NCI-H82 treated with DMSO at 0.1 percent for 48 hours (cell line): ENCODE data around the gene ASL.
"Not testable (repeated sequence)": the region's sequence is repeated elsewhere in the genome, so short reads cannot be mapped to it uniquely, and the experiment has no call there.

Experiments used
- DNase-seq: peaks from one replicate; lab custom pipeline; 2025; ENCODE audit not compliant: unreplicated experiment; lab: John Stamatoyannopoulos, UW

The ASL gene

GRCh38 chr7:66075590-66076461 is at the start of gene ASL:
Gene ASL (plus strand): TSS chr7:66075819. CDS start chr7:66076082, 263 bp downstream.
- peak; percentile 62 for DNase-seq

GRCh38 chr7:66028342-66028741 is 47.3 kb upstream of the ASL start:
- DNase-seq: not testable (repeated sequence)

- no peak for DNase-seq
These were observed 41.9 kb upstream of the ASL start for GRCh38 chr7:66033471-66034385.

GRCh38 chr7:66034436-66035010 is 41.1 kb upstream of the ASL start:
- DNase-seq: not testable (repeated sequence)

- no peak for DNase-seq
These were observed 39.2 kb upstream of the ASL start for GRCh38 chr7:66036382-66036781.

- no peak for DNase-seq
These were observed 38.8 kb upstream of the ASL start for GRCh38 chr7:66036788-66037187.

GRCh38 chr7:66039094-66039670 is 36.4 kb upstream of the ASL start:
- DNase-seq: no peak

- DNase-seq: no peak
These were observed 31.7 kb upstream of the ASL start for GRCh38 chr7:66043681-66044497.

- DNase-seq: not testable (repeated sequence)
These were observed 31.1 kb upstream of the ASL start for GRCh38 chr7:66044498-66044854.

GRCh38 chr7:66047426-66047825 is 28.2 kb upstream of the ASL start:
- DNase-seq: no peak

GRCh38 chr7:66049886-66050285 is 25.7 kb upstream of the ASL start:
- not testable (repeated sequence) for DNase-seq

- no peak for DNase-seq
These were observed 25.2 kb upstream of the ASL start for GRCh38 chr7:66050337-66050957.

GRCh38 chr7:66050990-66051448 is 24.6 kb upstream of the ASL start:
- no peak for DNase-seq

- no peak for DNase-seq
These were observed 23.2 kb upstream of the ASL start for GRCh38 chr7:66052447-66052846.

GRCh38 chr7:66054063-66054462 is 21.6 kb upstream of the ASL start:
- DNase-seq: no peak

- DNase-seq: no peak
These were observed 20.2 kb upstream of the ASL start for GRCh38 chr7:66055321-66055956.

GRCh38 chr7:66060796-66061195 is 14.8 kb upstream of the ASL start:
- DNase-seq: no peak

- no peak for DNase-seq
These were observed 5.9 kb upstream of the ASL start for GRCh38 chr7:66069732-66070131.

GRCh38 chr7:66070222-66070621 is 5.4 kb upstream of the ASL start:
- DNase-seq: no peak
